GM12878 (cell line): Measurements from ENCODE around the gene FGF11. TPM values are rescaled to one million over a fixed set of nuclear protein-coding genes. Genes with fewer than 3 reads are reported as not detected.

Source experiments
- EED ChIP-seq: sonication (generic); IDR thresholded peaks from 2 replicates; pipeline ENCODE4 v1.6.1; 2016; ENCODE audit warnings: antibody characterized with exemption, low read depth
- ESRRA ChIP-seq: IDR thresholded peaks from 2 replicates; pipeline ENCODE4 v1.6.1; 2012; ENCODE audit warnings: mild to moderate bottlenecking, low read length, improper control_type of control experiment
- IKZF1 ChIP-seq: fragments of 450-650 bp; conservative IDR thresholded peaks from 2 replicates; pipeline ENCODE4 v1.6.1; 2017; ENCODE audit warnings: antibody characterized with exemption, mild to moderate bottlenecking
- NFYA ChIP-seq: IDR thresholded peaks from 2 replicates; pipeline ENCODE4 v1.6.1; 2011; ENCODE audit warnings: low read depth, mild to moderate bottlenecking, low read length, improper control_type of control experiment, borderline replicate concordance
- NKRF ChIP-seq: fragments of 450-650 bp; conservative IDR thresholded peaks from 2 replicates; pipeline ENCODE4 v1.6.1; 2017; ENCODE audit warnings: mild to moderate bottlenecking, moderate library complexity
- POU2F2 ChIP-seq: IDR thresholded peaks from 3 replicates; pipeline ENCODE4 v1.6.1; 2011; ENCODE audit warnings: low read depth, mild to moderate bottlenecking, low read length, borderline replicate concordance
- SIX5 ChIP-seq: IDR thresholded peaks from 2 replicates; pipeline ENCODE4 v1.6.1; 2011; ENCODE audit warnings: mild to moderate bottlenecking, low read depth, low read length, moderate library complexity; ENCODE audit not compliant: severe bottlenecking
- SMARCA5 ChIP-seq: fragments of 450-650 bp; IDR thresholded peaks from 2 replicates; pipeline ENCODE4 v1.6.1; 2017; ENCODE audit warnings: mild to moderate bottlenecking
- STAT3 ChIP-seq: IDR thresholded peaks from 2 replicates; pipeline ENCODE4 v1.6.1; 2011; ENCODE audit warnings: low read depth, low read length, improper control_type of control experiment
- TAF1 ChIP-seq: IDR thresholded peaks from 2 replicates; pipeline ENCODE4 v1.6.1; 2011; ENCODE audit warnings: mild to moderate bottlenecking, low read depth, low read length, borderline replicate concordance
- WRNIP1 ChIP-seq: IDR thresholded peaks from 2 replicates; pipeline ENCODE4 v1.6.1; 2011; ENCODE audit warnings: low read depth, low read length, improper control_type of control experiment, borderline replicate concordance
- ZNF592 ChIP-seq: fragments of 450-650 bp; IDR thresholded peaks from 2 replicates; pipeline ENCODE4 v1.6.1; 2017; ENCODE audit warnings: mild to moderate bottlenecking, moderate library complexity
- polyA plus RNA-seq, 11 experiments: library from polyadenylated mRNA; depleted of rRNA in 4 of 11; unstranded in 6 of 11; stranded (reverse) in 5 of 11; fragments of >200 nt; fragmentation: Nextera tagmentation in 4 of 11; fragmentation: Illumina TruSeq in 1 of 11; extraction: Ambion mirVana in 4 of 11; extraction: Trizol in 1 of 11; gene quantifications; 1 replicate in 1 of 11; 2 replicates in 10 of 11; pipeline versions ENCODE4 v1.2.1 to v1.2.3, GENCODE V29; 2011 to 2016; ENCODE audit warnings: inconsistent platforms in 2 of 11, missing spikeins in 2 of 11, low read depth in 1 of 11
- total RNA-seq, 4 experiments: library from RNA; depleted of rRNA in 3 of 4; stranded (reverse); fragments of >200 nt in 3 of 4; fragmentation: Illumina TruSeq in 1 of 4; extraction: Trizol in 1 of 4; gene quantifications; 2 replicates each; pipeline versions ENCODE4 v1.2.1 to v1.2.3, GENCODE V29; 2013 to 2021
- TF ChIP-seq, protein P1 (sequence below): fragments of 450-650 bp; IDR thresholded peaks from 2 replicates; pipeline ENCODE4 v1.6.1; 2014; ENCODE audit warnings: mild to moderate bottlenecking
- TF ChIP-seq, protein P2 (sequence below): IDR thresholded peaks from 2 replicates; pipeline ENCODE4 v1.6.1; 2011; ENCODE audit warnings: low read depth, mild to moderate bottlenecking, low read length, moderate library complexity, borderline replicate concordance; ENCODE audit errors: extremely low read depth
- TF ChIP-seq, protein P3 (sequence below): fragments of 450-650 bp; IDR thresholded peaks from 2 replicates; pipeline ENCODE4 v1.6.1; 2016; ENCODE audit warnings: mild to moderate bottlenecking
- TF ChIP-seq, protein P4 (sequence below): fragments of 450-650 bp; IDR thresholded peaks from 2 replicates; pipeline ENCODE4 v1.6.1; 2018; ENCODE audit warnings: mild to moderate bottlenecking, low read depth, moderate library complexity; ENCODE audit not compliant: partially characterized antibody

Gene FGF11
- total and polyA plus RNA-seq, 10 of the 15 experiments (the other 5 are each of a cell fraction or from before 2014, with no cell fraction given): 0.69 to 21.1 (median 2.6) TPM

- TF ChIP-seq NKRF (no peak; the same call in 1 of the 2 replicates), POU2F2 (no peak), STAT3 (no peak), SIX5 (no peak), ESRRA (no peak), WRNIP1 (no peak), ZNF592 (no peak), IKZF1 (peak; percentile 15; the same call in 1 of the 2 replicates), NFYA (no peak), EED (no peak), TAF1 (no peak), SMARCA5 (0 out of 2 replicates have a peak, but pooled peaks have one; percentile 53)
- TF ChIP-seq, protein P1, sequence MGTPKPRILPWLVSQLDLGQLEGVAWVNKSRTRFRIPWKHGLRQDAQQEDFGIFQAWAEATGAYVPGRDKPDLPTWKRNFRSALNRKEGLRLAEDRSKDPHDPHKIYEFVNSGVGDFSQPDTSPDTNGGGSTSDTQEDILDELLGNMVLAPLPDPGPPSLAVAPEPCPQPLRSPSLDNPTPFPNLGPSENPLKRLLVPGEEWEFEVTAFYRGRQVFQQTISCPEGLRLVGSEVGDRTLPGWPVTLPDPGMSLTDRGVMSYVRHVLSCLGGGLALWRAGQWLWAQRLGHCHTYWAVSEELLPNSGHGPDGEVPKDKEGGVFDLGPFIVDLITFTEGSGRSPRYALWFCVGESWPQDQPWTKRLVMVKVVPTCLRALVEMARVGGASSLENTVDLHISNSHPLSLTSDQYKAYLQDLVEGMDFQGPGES: no peak
- TF ChIP-seq, protein P2, sequence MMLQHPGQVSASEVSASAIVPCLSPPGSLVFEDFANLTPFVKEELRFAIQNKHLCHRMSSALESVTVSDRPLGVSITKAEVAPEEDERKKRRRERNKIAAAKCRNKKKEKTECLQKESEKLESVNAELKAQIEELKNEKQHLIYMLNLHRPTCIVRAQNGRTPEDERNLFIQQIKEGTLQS: no peak
- TF ChIP-seq, protein P3, sequence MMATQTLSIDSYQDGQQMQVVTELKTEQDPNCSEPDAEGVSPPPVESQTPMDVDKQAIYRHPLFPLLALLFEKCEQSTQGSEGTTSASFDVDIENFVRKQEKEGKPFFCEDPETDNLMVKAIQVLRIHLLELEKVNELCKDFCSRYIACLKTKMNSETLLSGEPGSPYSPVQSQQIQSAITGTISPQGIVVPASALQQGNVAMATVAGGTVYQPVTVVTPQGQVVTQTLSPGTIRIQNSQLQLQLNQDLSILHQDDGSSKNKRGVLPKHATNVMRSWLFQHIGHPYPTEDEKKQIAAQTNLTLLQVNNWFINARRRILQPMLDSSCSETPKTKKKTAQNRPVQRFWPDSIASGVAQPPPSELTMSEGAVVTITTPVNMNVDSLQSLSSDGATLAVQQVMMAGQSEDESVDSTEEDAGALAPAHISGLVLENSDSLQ: no peak
- TF ChIP-seq, protein P4, sequence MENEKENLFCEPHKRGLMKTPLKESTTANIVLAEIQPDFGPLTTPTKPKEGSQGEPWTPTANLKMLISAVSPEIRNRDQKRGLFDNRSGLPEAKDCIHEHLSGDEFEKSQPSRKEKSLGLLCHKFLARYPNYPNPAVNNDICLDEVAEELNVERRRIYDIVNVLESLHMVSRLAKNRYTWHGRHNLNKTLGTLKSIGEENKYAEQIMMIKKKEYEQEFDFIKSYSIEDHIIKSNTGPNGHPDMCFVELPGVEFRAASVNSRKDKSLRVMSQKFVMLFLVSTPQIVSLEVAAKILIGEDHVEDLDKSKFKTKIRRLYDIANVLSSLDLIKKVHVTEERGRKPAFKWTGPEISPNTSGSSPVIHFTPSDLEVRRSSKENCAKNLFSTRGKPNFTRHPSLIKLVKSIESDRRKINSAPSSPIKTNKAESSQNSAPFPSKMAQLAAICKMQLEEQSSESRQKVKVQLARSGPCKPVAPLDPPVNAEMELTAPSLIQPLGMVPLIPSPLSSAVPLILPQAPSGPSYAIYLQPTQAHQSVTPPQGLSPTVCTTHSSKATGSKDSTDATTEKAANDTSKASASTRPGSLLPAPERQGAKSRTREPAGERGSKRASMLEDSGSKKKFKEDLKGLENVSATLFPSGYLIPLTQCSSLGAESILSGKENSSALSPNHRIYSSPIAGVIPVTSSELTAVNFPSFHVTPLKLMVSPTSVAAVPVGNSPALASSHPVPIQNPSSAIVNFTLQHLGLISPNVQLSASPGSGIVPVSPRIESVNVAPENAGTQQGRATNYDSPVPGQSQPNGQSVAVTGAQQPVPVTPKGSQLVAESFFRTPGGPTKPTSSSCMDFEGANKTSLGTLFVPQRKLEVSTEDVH: no peak
These were observed 961 bp downstream of the FGF11 start (continued) for GRCh38 chr17:7440113-7440833.
